Osteocyte (in vitro differentiated cells): ENCODE measurements around the gene TMED6. TPM values are rescaled to one million over a fixed set of nuclear protein-coding genes. Genes with fewer than 3 reads are reported as not detected.
A peak's percentile ranks its signal among the peaks of the same experiment; 100 is the strongest.

ENCODE experiments used
- DNase-seq: peaks from one replicate; pipeline ENCODE4 v3.0.0; 2021; ENCODE audit warnings: mixed read lengths; ENCODE audit not compliant: unreplicated experiment; ENCODE audit errors: extremely low spot score
- H3K27ac Mint-ChIP-seq: one replicate; pipeline ENCODE4 v1.8.0; 2021; ENCODE audit warnings: mild to moderate bottlenecking, mixed read lengths; ENCODE audit not compliant: unreplicated experiment
- H3K27me3 Mint-ChIP-seq: one replicate; pipeline ENCODE4 v1.8.0; 2021; ENCODE audit warnings: mixed read lengths; ENCODE audit not compliant: unreplicated experiment
- H3K36me3 Mint-ChIP-seq: one replicate; pipeline ENCODE4 v1.8.0; 2021; ENCODE audit warnings: mixed read lengths; ENCODE audit not compliant: unreplicated experiment
- H3K4me1 Mint-ChIP-seq: one replicate; pipeline ENCODE4 v1.8.0; 2021; ENCODE audit warnings: mixed read lengths; ENCODE audit not compliant: unreplicated experiment
- H3K4me3 Mint-ChIP-seq: one replicate; pipeline ENCODE4 v1.8.0; 2021; ENCODE audit warnings: mild to moderate bottlenecking, moderate library complexity, mixed read lengths; ENCODE audit not compliant: unreplicated experiment
- H3K9me3 Mint-ChIP-seq: one replicate; pipeline ENCODE4 v1.8.0; 2021; ENCODE audit warnings: mixed read lengths; ENCODE audit not compliant: unreplicated experiment
- CTCF ChIP-seq: fragments of 200-600 bp; sonication (generic); IDR thresholded peaks from 2 replicates; pipeline ENCODE4 v1.5.0; 2021; ENCODE audit warnings: antibody characterized with exemption, mild to moderate bottlenecking, moderate library complexity
- total RNA-seq: library from RNA; stranded (reverse); gene quantifications from 2 replicates; pipeline ENCODE4 v1.2.1, GENCODE V29; 2021

The TMED6 gene
- total RNA-seq, 1 donor from 2014 or later, result 0.40 TPM

GRCh38 chr16:69311533-69312387 lies 39.8 kb downstream of the TMED6 start:
- peaks cover 20% of the 10 kb centered on the region for H3K4me1 Mint-ChIP-seq
- peak overlapping the region; percentile 98 for H3K4me3 Mint-ChIP-seq
- no peaks in the 10 kb centered on the region for H3K27me3 Mint-ChIP-seq
- H3K36me3 Mint-ChIP-seq, result peaks cover 13% of the 10 kb centered on the region
- TF ChIP-seq CTCF, result no peak
- no peak for DNase-seq
- no peaks in the 10 kb centered on the region for H3K9me3 Mint-ChIP-seq
- H3K27ac Mint-ChIP-seq, result peak overlapping the region; percentile 95

- peak; percentile 100 for DNase-seq
- Mint-ChIP-seq H3K36me3 (peaks cover 7% of the 10 kb centered on the region), H3K4me1 (peaks cover 25% of the 10 kb centered on the region), H3K27me3 (no peaks in the 10 kb centered on the region), H3K4me3 (peak within 1 kb of the TSS; percentile 98), H3K9me3 (no peaks in the 10 kb centered on the region), H3K27ac (peak within 1 kb of the TSS; percentile 95)
- peak; percentile 90 for TF ChIP-seq CTCF
These were observed 40.7 kb downstream of the TMED6 start, which contains the start of gene VPS4A for GRCh38 chr16:69310653-69311532. Gene VPS4A (plus strand): TSS chr16:69311350. CDS start chr16:69311512, 162 bp downstream.

- H3K27ac Mint-ChIP-seq, result no peak overlapping the region
- peaks cover 29% of the 10 kb centered on the region for H3K4me1 Mint-ChIP-seq
- no peaks in the 10 kb centered on the region for H3K27me3 Mint-ChIP-seq
- no peak overlapping the region for H3K4me3 Mint-ChIP-seq
- H3K9me3 Mint-ChIP-seq, result no peaks in the 10 kb centered on the region
- TF ChIP-seq CTCF, result no peak
- DNase-seq, result no peak
- peaks cover 3% of the 10 kb centered on the region for H3K36me3 Mint-ChIP-seq
These were observed 42.3 kb downstream of the TMED6 start for GRCh38 chr16:69309316-69309715.

GRCh38 chr16:69307856-69308255 lies 43.7 kb downstream of the TMED6 start:
- TF ChIP-seq CTCF, result no peak
- Mint-ChIP-seq H3K27me3 (no peaks in the 10 kb centered on the region), H3K4me3 (no peak overlapping the region), H3K27ac (no peak overlapping the region), H3K4me1 (peaks cover 23% of the 10 kb centered on the region), H3K36me3 (peaks cover 7% of the 10 kb centered on the region), H3K9me3 (no peaks in the 10 kb centered on the region)
- DNase-seq, result no peak

GRCh38 chr16:69307091-69307490 lies 44.5 kb downstream of the TMED6 start:
- no peak for DNase-seq
- Mint-ChIP-seq H3K4me3 (no peak overlapping the region), H3K36me3 (peaks cover 7% of the 10 kb centered on the region), H3K9me3 (no peaks in the 10 kb centered on the region), H3K27ac (no peak overlapping the region), H3K27me3 (no peaks in the 10 kb centered on the region), H3K4me1 (peaks cover 20% of the 10 kb centered on the region)
- TF ChIP-seq CTCF, result no peak
